Dedifferentiated amniotic fluid mesenchymal stem cell (primary cell): Measurements from ENCODE around the gene LRBA.
"Not testable (repeated sequence)": the region's sequence is repeated elsewhere in the genome, so short reads cannot be mapped to it uniquely, and the experiment has no call there.

Source experiments
- DNase-seq: peaks from one replicate; pipeline ENCODE4 v3.0.0-alpha.2; 2016; ENCODE audit errors: extremely low spot score

Gene LRBA

GRCh38 chr4:150742930-150743329, 272.2 kb downstream of the LRBA start:
- not testable (repeated sequence) for DNase-seq

- DNase-seq: no peak
These were observed 275.5 kb downstream of the LRBA start for GRCh38 chr4:150739591-150739990.

DNA sequence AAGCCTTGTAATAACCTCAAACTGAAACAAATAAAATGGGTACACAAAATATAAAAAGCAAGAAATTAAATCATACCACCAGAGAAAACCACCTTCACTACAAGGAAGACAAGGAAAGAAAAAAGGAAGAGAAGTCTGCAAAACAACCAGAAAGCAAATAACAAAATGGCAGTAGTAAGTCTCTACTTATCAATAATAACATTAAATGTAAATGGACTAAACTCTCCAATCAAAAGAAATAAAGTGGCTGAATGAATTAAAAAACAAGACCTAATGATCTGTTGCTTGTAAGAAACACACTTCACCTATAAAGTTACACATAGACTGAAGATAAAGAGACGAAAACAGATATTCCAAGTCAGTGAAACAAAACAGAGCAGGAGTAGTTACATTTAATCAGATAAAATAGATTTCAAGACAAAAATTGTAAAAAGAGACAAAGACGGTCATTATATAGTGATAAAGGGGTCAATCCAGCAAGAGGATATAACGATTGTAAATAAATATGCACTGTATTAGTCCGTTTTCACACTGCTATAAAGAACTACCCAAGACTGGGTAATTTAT, 289.0 kb downstream of the LRBA start:
- no peak for DNase-seq

GRCh38 chr4:150723727-150724411, 291.2 kb downstream of the LRBA start:
- DNase-seq: no peak

- no peak for DNase-seq
These were observed 292.1 kb downstream of the LRBA start for GRCh38 chr4:150722908-150723362.

GRCh38 chr4:150720973-150721518, 294.0 kb downstream of the LRBA start:
- DNase-seq: no peak

- DNase-seq: no peak
These were observed 297.1 kb downstream of the LRBA start for GRCh38 chr4:150717952-150718351.

DNA sequence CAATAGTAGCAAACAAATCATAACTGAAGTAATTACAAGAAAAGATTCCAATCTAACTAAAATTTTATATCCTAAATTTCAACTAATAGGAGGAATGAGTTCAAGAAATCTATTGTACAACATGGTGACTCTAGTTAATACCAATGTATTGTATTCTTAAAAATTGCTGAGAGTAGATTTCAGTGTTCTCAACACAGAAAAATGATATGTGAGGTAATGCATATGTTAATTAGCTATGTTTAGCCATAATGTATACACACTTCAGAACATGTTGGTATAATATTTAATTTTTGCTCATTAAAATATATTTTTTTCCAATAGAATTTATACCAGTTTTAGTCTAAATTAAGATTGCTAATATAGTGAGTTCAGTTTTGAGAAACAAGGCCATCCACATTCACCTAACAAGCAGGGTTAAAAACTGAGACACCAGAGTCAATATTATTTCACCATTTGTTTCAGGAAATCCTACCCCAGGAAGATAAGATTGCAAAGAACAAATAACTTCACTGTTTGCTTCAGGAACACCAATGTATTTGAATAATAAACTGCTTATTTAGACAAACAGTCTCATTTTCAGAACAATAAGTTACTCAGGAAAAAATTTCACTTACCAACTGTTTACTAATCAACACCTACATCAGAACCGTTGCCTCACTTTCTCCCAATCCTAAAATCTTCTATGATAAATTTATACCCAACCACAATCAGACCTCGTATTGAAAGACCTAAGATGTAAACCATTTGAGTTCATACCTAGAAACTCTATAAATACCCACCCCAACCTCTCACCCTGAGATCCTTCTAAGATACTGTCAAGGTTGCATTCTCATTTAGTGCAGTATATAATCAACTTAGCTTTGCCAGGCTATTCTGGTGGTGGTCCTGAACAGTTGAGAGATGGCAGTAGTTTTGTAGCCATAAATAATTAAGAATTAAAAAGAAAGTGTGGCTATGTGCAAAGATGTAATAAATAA, 300.3 kb downstream of the LRBA start:
- no peak for DNase-seq

- no peak for DNase-seq
These were observed 301.8 kb downstream of the LRBA start for GRCh38 chr4:150713251-150713650.

- DNase-seq: no peak
These were observed 304.2 kb downstream of the LRBA start for GRCh38 chr4:150710770-150711375.

DNA sequence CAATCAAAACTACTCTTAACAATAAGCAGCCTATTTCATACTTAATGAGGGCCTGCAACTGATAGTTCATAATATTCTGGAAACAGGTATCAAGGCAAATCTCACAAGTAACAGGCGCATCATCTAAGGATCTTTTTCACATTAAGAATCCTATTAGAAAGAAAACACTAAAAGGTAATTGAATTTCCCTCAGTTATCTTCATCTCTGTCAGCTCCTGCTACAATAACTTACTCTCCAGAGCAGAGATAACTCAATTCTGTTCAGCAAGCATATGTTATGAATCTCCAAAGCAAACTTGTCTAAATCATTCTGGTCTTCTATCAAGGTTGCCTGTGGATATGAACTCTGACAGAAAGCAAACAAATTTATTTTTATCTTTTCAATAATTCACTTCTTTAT, 307.1 kb downstream of the LRBA start:
- no peak for DNase-seq

- DNase-seq: no peak
These were observed 315.5 kb downstream of the LRBA start for GRCh38 chr4:150699599-150699998.

GRCh38 chr4:150695162-150695561, 319.9 kb downstream of the LRBA start:
- no peak for DNase-seq

GRCh38 chr4:150694438-150694837, 320.6 kb downstream of the LRBA start:
- DNase-seq: no peak

DNA sequence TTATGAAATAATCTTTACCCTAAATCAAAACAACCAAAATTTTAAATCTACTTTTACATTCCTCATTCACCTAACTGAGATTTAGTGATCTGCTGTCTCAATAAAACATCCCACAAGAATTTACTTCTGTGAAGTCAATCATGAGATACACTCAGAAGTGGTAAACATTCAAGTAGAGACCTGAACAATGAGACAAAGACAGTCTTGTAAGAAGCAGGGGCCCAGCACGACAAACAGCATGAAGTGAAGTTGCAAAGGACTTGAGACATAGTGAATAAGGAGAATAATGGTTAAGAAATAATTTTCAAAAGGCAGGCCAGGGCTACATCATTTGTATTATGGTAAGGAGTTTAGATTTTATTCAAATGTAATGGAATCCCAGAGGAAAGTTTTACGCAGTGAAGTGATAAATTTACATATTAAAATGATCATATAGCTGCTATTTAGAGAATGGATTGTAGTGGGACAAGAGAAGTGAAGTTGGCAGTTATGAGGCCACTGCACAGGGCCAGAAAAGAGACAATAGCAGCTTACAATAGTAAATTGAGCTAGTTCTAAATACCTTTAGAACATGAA, 331.2 kb downstream of the LRBA start:
- DNase-seq: no peak

GRCh38 chr4:150682126-150682525, 333.0 kb downstream of the LRBA start:
- no peak for DNase-seq

GRCh38 chr4:150681063-150681462, 334.0 kb downstream of the LRBA start:
- no peak for DNase-seq

- DNase-seq: no peak
These were observed 334.4 kb downstream of the LRBA start for GRCh38 chr4:150680651-150681050.

DNA sequence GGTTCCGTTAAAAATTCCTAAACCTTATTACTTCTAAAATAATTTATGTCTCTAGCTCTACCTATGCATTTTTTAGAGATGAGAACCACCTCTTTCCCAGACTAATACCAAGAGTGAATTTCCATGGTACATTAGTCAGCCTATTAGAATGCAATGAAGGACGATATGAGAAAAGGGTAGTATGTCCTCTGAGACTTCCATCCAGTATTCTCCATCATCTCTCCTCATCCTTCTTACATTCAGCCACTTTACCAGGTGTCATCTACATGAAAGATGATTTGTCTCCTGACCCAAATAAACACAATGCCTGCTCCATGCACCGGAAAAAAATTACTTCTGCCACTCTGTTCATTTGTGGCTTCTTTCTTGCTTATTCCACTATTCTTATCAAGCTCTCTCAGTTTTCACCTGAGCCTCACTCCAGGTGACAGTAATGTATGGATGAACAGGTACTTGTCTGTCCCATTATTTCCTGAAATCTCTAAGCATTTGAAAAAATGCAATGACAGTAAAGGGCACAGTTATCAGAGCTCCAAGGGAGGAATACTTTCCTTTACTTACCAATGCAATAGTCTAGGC, 335.2 kb downstream of the LRBA start:
- DNase-seq: no peak

DNA sequence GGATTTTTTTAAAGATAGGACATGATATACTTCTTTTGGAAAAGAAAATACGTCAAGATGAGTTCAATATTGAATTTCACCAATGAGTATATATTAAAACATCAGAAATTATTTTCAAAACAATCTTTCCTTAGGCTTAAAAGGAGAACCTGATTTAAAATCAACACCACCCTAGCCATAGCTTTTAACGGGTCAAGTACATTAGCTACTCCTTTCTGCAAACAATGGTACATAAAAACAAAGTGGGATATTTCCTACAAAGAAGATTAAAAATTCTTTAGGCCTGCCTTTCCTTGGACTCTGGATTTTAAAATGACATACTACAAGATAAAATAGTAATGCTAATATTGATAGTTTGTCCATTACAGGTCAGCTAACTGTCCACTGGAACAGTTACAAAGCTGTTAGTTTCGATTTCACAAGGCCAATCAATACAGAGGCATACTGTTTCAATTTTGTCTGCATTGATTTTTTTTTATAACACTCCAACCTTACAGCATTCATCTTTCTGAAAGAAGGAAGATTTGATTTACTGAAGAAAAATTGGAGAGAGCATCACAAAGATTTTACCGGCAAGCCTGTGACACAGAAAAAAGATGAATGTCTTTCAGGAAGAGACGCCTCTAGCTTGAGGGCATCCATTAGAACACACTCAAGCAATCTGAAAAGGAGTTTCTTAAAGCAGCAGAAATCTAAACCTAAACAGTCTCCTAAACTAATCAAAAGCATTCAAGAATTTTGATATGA, 335.9 kb downstream of the LRBA start:
- no peak for DNase-seq
